ENCODE data around the gene FAM114A1. TPM values are rescaled to one million over a fixed set of nuclear protein-coding genes. Genes with fewer than 3 reads are reported as not detected.

The FAM114A1 gene
- total and polyA plus RNA-seq, 2 of the 8 experiments (the other 6 are each of a cell fraction or from before 2014, with no cell fraction given) = 9.5 to 12.0 TPM

DNA sequence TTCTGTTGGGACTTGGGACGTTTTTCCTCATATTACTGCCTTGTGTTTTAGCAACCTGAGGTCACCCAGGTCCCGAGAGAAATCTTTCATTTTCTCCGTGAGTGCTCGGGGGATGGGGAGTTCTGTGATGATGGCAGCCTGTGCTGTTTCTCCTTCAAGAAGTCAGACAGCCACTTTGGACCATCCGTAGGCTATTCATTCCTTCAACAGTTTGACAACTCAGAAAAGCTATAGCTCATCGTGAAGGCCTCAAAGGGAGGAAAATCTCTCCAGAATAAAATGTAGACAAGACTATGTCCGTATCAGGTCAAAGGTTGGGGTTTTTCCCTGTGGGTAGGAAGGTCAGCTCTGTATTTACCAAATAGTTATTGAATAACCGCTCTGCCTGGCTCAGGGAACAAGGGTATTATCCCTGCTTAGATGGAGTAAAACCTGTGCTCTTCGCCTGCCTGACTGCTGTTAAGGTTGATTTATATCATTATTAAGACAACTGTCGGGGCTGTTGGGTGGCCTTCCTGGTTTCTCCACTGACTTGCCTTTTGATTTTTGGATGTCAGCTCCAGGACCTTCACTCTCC lies 36.6 kb downstream of the FAM114A1 start (continued):
- TF ChIP-seq CHD7 (IDR thresholded peaks at IDR 0.05; ENCODE audit: insufficient replicate concordance, low read length) = no peak
- no peak for TF ChIP-seq CBX5 (IDR thresholded peaks at IDR 0.05; ENCODE audit: low read depth, low read length)
- TF ChIP-seq JUN (IDR thresholded peaks at IDR 0.05; ENCODE audit: low read depth, low read length) = no peak
- no peak for TF ChIP-seq TBP (IDR thresholded peaks at IDR 0.05; ENCODE audit: low read depth, low read length)
- no peak for TF ChIP-seq POU5F1 (IDR thresholded peaks at IDR 0.05; ENCODE audit: low read depth, low read length)
- no peak for TF ChIP-seq BACH1 (IDR thresholded peaks at IDR 0.05; ENCODE audit: low read length)
- no peak for TF ChIP-seq EZH2 (IDR thresholded peaks at IDR 0.05; ENCODE audit: low read depth, low read length, severe bottlenecking)
- TF ChIP-seq, protein P1, sequence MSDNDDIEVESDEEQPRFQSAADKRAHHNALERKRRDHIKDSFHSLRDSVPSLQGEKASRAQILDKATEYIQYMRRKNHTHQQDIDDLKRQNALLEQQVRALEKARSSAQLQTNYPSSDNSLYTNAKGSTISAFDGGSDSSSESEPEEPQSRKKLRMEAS (IDR thresholded peaks at IDR 0.05) = no peak
- no peak for TF ChIP-seq ASH2L (IDR thresholded peaks at IDR 0.05; ENCODE audit: low read length)
- TF ChIP-seq YY1 (IDR thresholded peaks at IDR 0.05; ENCODE audit: low read depth, low read length) = no peak
- no peak for TF ChIP-seq SRF (IDR thresholded peaks at IDR 0.05; ENCODE audit: low read depth, low read length)

Measured in H1 (cell line).